Lung (tissue), 16 donors: ENCODE measurements around the gene TRPV5. TPM values are rescaled to one million over a fixed set of nuclear protein-coding genes. Genes with fewer than 3 reads are reported as not detected.
"Not testable (repeated sequence)": the region's sequence is repeated elsewhere in the genome, so short reads cannot be mapped to it uniquely, and the experiment has no call there.

Experiments used
- ATAC-seq: fragments of 200-7000 bp; cut with Tn5 transposase; one replicate; pipeline ENCODE4 v1.9.1; 2020; ENCODE audit warnings: moderate number of reproducible peaks; ENCODE audit not compliant: insufficient read depth, low FRiP score
- DNase-seq, 3 donors: peaks; one replicate each; pipeline ENCODE4 v3.0.0-alpha.2; 2013 to 2017
- H3K27ac ChIP-seq, 2 donors: one replicate each; pipeline ENCODE4 v1.5.1; 2013; ENCODE audit warnings: mild to moderate bottlenecking in 2 of 2, moderate library complexity in 2 of 2, control low read depth in 1 of 2, inconsistent platforms in 1 of 2, low read depth in 1 of 2, low read length in 1 of 2
- H3K27me3 ChIP-seq, 3 donors: one replicate each; pipeline ENCODE4 v1.5.1; 2013; ENCODE audit warnings: low read length in 2 of 3; ENCODE audit not compliant: control insufficient read depth in 3 of 3, insufficient read depth in 3 of 3
- H3K36me3 ChIP-seq, 4 donors: one replicate each; pipeline ENCODE4 v1.5.1; 2013; ENCODE audit warnings: low read length in 4 of 4, mild to moderate bottlenecking in 1 of 4, moderate library complexity in 1 of 4; ENCODE audit not compliant: control insufficient read depth in 4 of 4, insufficient read depth in 4 of 4
- H3K4me1 ChIP-seq, 5 donors: one replicate each; pipeline ENCODE4 v1.5.1; 2013; ENCODE audit warnings: low read length in 5 of 5, mild to moderate bottlenecking in 2 of 5, moderate library complexity in 1 of 5; ENCODE audit not compliant: control insufficient read depth in 5 of 5, insufficient read depth in 5 of 5
- H3K4me3 ChIP-seq: one replicate; pipeline ENCODE4 v1.5.1; 2013; ENCODE audit warnings: mild to moderate bottlenecking, control low read depth, moderate library complexity
- H3K9ac ChIP-seq, 2 donors: one replicate each; pipeline ENCODE4 v1.5.1; 2013; ENCODE audit warnings: low read length in 2 of 2, control low read depth in 1 of 2; ENCODE audit not compliant: insufficient read depth in 1 of 2
- H3K9me3 ChIP-seq, 4 donors: one replicate each; pipeline ENCODE4 v1.5.1; 2013; ENCODE audit warnings: low read length in 3 of 4, mild to moderate bottlenecking in 1 of 4, moderate library complexity in 1 of 4; ENCODE audit not compliant: control insufficient read depth in 4 of 4, insufficient read depth in 3 of 4
- CTCF ChIP-seq: IDR thresholded peaks from 2 replicates; pipeline ENCODE4 v1.5.1; 2012; ENCODE audit warnings: mild to moderate bottlenecking; ENCODE audit errors: control extremely low read depth, extremely low read depth
- WGBS, 2 donors: extraction: QIAGEN DNeasy Blood & Tissue Kit; methylation state at CpG; one replicate each; pipeline ENCODE4 v1.1.7; 2013; 5-methylcytosine and 5-hydroxymethylcytosine counted together
- long read RNA-seq, 5 donors: transcript quantifications; one replicate each; lab custom pipeline, GENCODE V29; 2026
- polyA plus RNA-seq, 2 donors: library from polyadenylated mRNA; stranded (reverse); fragments of 200-250 nt; gene quantifications; one replicate each; pipeline ENCODE4 v1.2.1, GENCODE V29; 2013
- total RNA-seq, 2 donors: library from RNA; depleted of rRNA in 1 of 2; stranded (reverse); fragments of >200 nt in 1 of 2; gene quantifications; one replicate each; pipeline ENCODE4 v1.2.1, GENCODE V29; 2014 to 2021
- donor health status: control.
- donor health status: control.
- donor health status: Bipolar disorder and iron deficiency.
- donor health status: healthy.
- donor health status: DM: yes; HTN: yes; CAD: no.

The TRPV5 gene
- total RNA-seq, result not detected
- polyA plus RNA-seq, result under 1 TPM in 1 of 2 donors, not detected in 1; 0.05 TPM
- long read RNA-seq, donor 1, result 0 reads
- long read RNA-seq, donor 2, result 0 reads
- long read RNA-seq, donor 3, result 0 reads
- long read RNA-seq, donor 4, result 0 reads
- long read RNA-seq, donor 5, result 0 reads

GRCh38 chr7:142933624-142934023, at the start of gene TRPV5:
Gene TRPV5 (minus strand): TSS chr7:142933746. CDS start chr7:142933459, 287 bp downstream.
- ATAC-seq, result no peak
- no peak within 1 kb of the TSS for H3K4me3 ChIP-seq

GRCh38 chr7:142978402-142978801, 44.9 kb upstream of the TRPV5 start:
- WGBS, 2 donors, result 87 to 94% methylated on average over 4 of the region's 4 CpGs
- not testable (repeated sequence) for H3K9me3 ChIP-seq, H3K4me1 ChIP-seq, DNase-seq, ATAC-seq, H3K36me3 ChIP-seq, H3K27me3 ChIP-seq, H3K27ac ChIP-seq, H3K9ac ChIP-seq, H3K4me3 ChIP-seq

More at GRCh38 chr7:142933624-142934023, at the start of gene TRPV5:
- no peak for TF ChIP-seq CTCF
- DNase-seq, result no peak
- WGBS, 2 donors, result 73 to 85% methylated on average over 4 of the region's 4 CpGs
- Histone ChIP-seq H3K27me3 (no peaks in the 10 kb centered on the region), H3K4me1 (no peaks in the 10 kb centered on the region), H3K9me3 (no peaks in the 10 kb centered on the region), H3K9ac (no peak within 1 kb of the TSS), H3K27ac (no peak within 1 kb of the TSS), H3K36me3 (no peaks in the 10 kb centered on the region)

GRCh38 chr7:142974626-142975025, 41.1 kb upstream of the TRPV5 start:
- Histone ChIP-seq H3K27ac (no peak overlapping the region), H3K27me3 (no peaks in the 10 kb centered on the region), H3K9me3 (peaks cover 0 to 7% (median 0%) of the 10 kb centered on the region in 4 donors), H3K36me3 (no peaks in the 10 kb centered on the region), H3K4me1 (no peaks in the 10 kb centered on the region), H3K9ac (no peak overlapping the region), H3K4me3 (no peak overlapping the region)
- no peak for ATAC-seq
- TF ChIP-seq CTCF, result no peak
- WGBS, 2 donors, result 75 to 84% methylated on average over 3 of the region's 3 CpGs
- DNase-seq, result no peak

GRCh38 chr7:142969183-142969582, 35.6 kb upstream of the TRPV5 start:
- H3K9me3 ChIP-seq, result peaks cover 0 to 3% (median 0%) of the 10 kb centered on the region in 4 donors
- no peak overlapping the region for H3K27ac ChIP-seq
- DNase-seq (no peak), ATAC-seq (no peak)
- H3K27me3 ChIP-seq, result no peaks in the 10 kb centered on the region
- no peaks in the 10 kb centered on the region for H3K4me1 ChIP-seq
- TF ChIP-seq CTCF, result no peak
- H3K9ac ChIP-seq, result no peak overlapping the region
- no peak overlapping the region for H3K4me3 ChIP-seq
- 40 to 48% methylated on average over 4 of the region's 4 CpGs for WGBS, 2 donors
- no peaks in the 10 kb centered on the region for H3K36me3 ChIP-seq
